ENCODE results near the gene ERLIN1.

The ERLIN1 gene

GRCh38 chr10:100185364-100186252 is at the start of gene ERLIN1:
TSS of gene ERLIN1 (minus strand) at chr10:100186029. CDS start at chr10:100185626, 403 bp downstream.
- DNase-seq (ENCODE audit: low read depth) = peak; percentile 91

GRCh38 chr10:100232101-100232500 is 46.3 kb upstream of the ERLIN1 start:
- peak; percentile 7 for DNase-seq (ENCODE audit: low read depth)

- no peak for DNase-seq (ENCODE audit: low read depth)
Measured at GRCh38 chr10:100229819-100230422, 44.1 kb upstream of the ERLIN1 start.

GRCh38 chr10:100223879-100224278 is 38.0 kb upstream of the ERLIN1 start:
- no peak for DNase-seq (ENCODE audit: low read depth)

GRCh38 chr10:100222529-100222928 is 36.7 kb upstream of the ERLIN1 start:
- DNase-seq (ENCODE audit: low read depth) = no peak

- DNase-seq (ENCODE audit: low read depth) = no peak
Measured at GRCh38 chr10:100216006-100216405, 30.2 kb upstream of the ERLIN1 start.

GRCh38 chr10:100209303-100209702 is 23.5 kb upstream of the ERLIN1 start:
- peak; percentile 53 for DNase-seq (ENCODE audit: low read depth)

- no peak for DNase-seq (ENCODE audit: low read depth)
Measured at GRCh38 chr10:100208276-100208675, 22.4 kb upstream of the ERLIN1 start.

- no peak for DNase-seq (ENCODE audit: low read depth)
Measured at GRCh38 chr10:100204370-100204769, 18.5 kb upstream of the ERLIN1 start.

- no peak for DNase-seq (ENCODE audit: low read depth)
Measured at GRCh38 chr10:100201549-100201948, 15.7 kb upstream of the ERLIN1 start.

GRCh38 chr10:100194711-100195110 is 8.9 kb upstream of the ERLIN1 start:
- DNase-seq (ENCODE audit: low read depth) = no peak

- DNase-seq (ENCODE audit: low read depth) = no peak
Measured at GRCh38 chr10:100192350-100192749, 6.5 kb upstream of the ERLIN1 start.

GRCh38 chr10:100186253-100187212 is 704 bp upstream of the ERLIN1 start:
- DNase-seq (ENCODE audit: low read depth) = peak; percentile 52

GRCh38 chr10:100184840-100185239 is 989 bp downstream of the ERLIN1 start:
- DNase-seq (ENCODE audit: low read depth) = peak; percentile 48

GRCh38 chr10:100184426-100184825 is 1.4 kb downstream of the ERLIN1 start:
- peak; percentile 13 for DNase-seq (ENCODE audit: low read depth)

GRCh38 chr10:100183481-100183880 is 2.3 kb downstream of the ERLIN1 start:
- DNase-seq (ENCODE audit: low read depth) = no peak

- DNase-seq (ENCODE audit: low read depth) = no peak
Measured at GRCh38 chr10:100182908-100183307, 2.9 kb downstream of the ERLIN1 start.

GRCh38 chr10:100182281-100182680 is 3.5 kb downstream of the ERLIN1 start:
- no peak for DNase-seq (ENCODE audit: low read depth)

GRCh38 chr10:100175875-100176274 is 10.0 kb downstream of the ERLIN1 start:
- DNase-seq (ENCODE audit: low read depth) = no peak

GRCh38 chr10:100174699-100175677 is 10.8 kb downstream of the ERLIN1 start:
- DNase-seq (ENCODE audit: low read depth) = no peak

GRCh38 chr10:100173035-100173434 is 12.8 kb downstream of the ERLIN1 start:
- DNase-seq (ENCODE audit: low read depth) = no peak
